T-helper 17 cell (primary cell): ENCODE data around the gene DDR2. TPM values are rescaled to one million over a fixed set of nuclear protein-coding genes. Genes with fewer than 3 reads are reported as not detected.

ENCODE experiments used
- ATAC-seq: fragments of 150-1000 bp; cut with Tn5 transposase; 2 replicates; pipeline ENCODE4 v1.10.0; 2021; ENCODE audit warnings: mild to moderate bottlenecking, moderate library complexity
- DNase-seq, 3 donors: peaks; one replicate each; pipeline versions ENCODE4 v3.0.0 to v3.0.0-alpha.2; 2020 to 2021
- H3K9me3 ChIP-seq: one replicate; pipeline ENCODE4 v1.7.0; 2013; ENCODE audit warnings: low read length, mild to moderate bottlenecking; ENCODE audit not compliant: control insufficient read depth, poor library complexity, severe bottlenecking
- H3K27ac Mint-ChIP-seq: one replicate; pipeline ENCODE4 v1.8.0; 2022; ENCODE audit warnings: mild to moderate bottlenecking, moderate library complexity, mixed read lengths
- H3K27me3 Mint-ChIP-seq: one replicate; pipeline ENCODE4 v1.8.0; 2022; ENCODE audit warnings: mixed read lengths
- H3K36me3 Mint-ChIP-seq: one replicate; pipeline ENCODE4 v1.8.0; 2022; ENCODE audit warnings: low read depth, mixed read lengths
- H3K4me1 Mint-ChIP-seq: one replicate; pipeline ENCODE4 v1.8.0; 2022; ENCODE audit warnings: mild to moderate bottlenecking, mixed read lengths
- H3K4me3 Mint-ChIP-seq: one replicate; pipeline ENCODE4 v1.8.0; 2022; ENCODE audit warnings: mild to moderate bottlenecking, moderate library complexity, mixed read lengths
- total RNA-seq, 4 donors: library from RNA in 2 of 4; stranded (reverse) in 2 of 4; gene quantifications; one replicate each; pipeline ENCODE4 v1.2.3 and lab custom pipeline; 2022 to 2026

The DDR2 gene
- total RNA-seq, 2 donors from 2014 or later, result 0.22 to 0.26 TPM

GRCh38 chr1:162616848-162617247 is 15.4 kb upstream of the DDR2 start:
- H3K27me3 Mint-ChIP-seq, result no peaks in the 10 kb centered on the region
- no peak for DNase-seq
- no peak overlapping the region for H3K4me3 Mint-ChIP-seq
- ATAC-seq, result no peak
- no peaks in the 10 kb centered on the region for H3K4me1 Mint-ChIP-seq
- no peaks in the 10 kb centered on the region for H3K9me3 ChIP-seq
- no peak overlapping the region for H3K27ac Mint-ChIP-seq
- H3K36me3 Mint-ChIP-seq, result no peaks in the 10 kb centered on the region

- Mint-ChIP-seq H3K36me3 (no peaks in the 10 kb centered on the region), H3K4me1 (no peaks in the 10 kb centered on the region), H3K27me3 (no peaks in the 10 kb centered on the region), H3K27ac (no peak overlapping the region), H3K4me3 (no peak overlapping the region)
- no peak for DNase-seq
- ATAC-seq, result no peak
- peaks cover 1% of the 10 kb centered on the region for H3K9me3 ChIP-seq
Observed at GRCh38 chr1:162617513-162617912, 14.8 kb upstream of the DDR2 start.

GRCh38 chr1:162619076-162619475 is 13.2 kb upstream of the DDR2 start:
- Mint-ChIP-seq H3K4me3 (no peak overlapping the region), H3K27me3 (peaks cover 7% of the 10 kb centered on the region), H3K36me3 (peaks cover 5% of the 10 kb centered on the region), H3K27ac (no peak overlapping the region), H3K4me1 (no peaks in the 10 kb centered on the region)
- no peak for ATAC-seq
- no peak for DNase-seq
- H3K9me3 ChIP-seq, result peaks cover 3% of the 10 kb centered on the region

GRCh38 chr1:162621256-162621655 is 11.0 kb upstream of the DDR2 start:
- H3K27ac Mint-ChIP-seq, result no peak overlapping the region
- ATAC-seq (no peak), DNase-seq (no peak)
- H3K4me1 Mint-ChIP-seq, result peaks cover 2% of the 10 kb centered on the region
- H3K4me3 Mint-ChIP-seq, result no peak overlapping the region
- peaks cover 28% of the 10 kb centered on the region for H3K27me3 Mint-ChIP-seq
- H3K9me3 ChIP-seq, result peaks cover 3% of the 10 kb centered on the region
- H3K36me3 Mint-ChIP-seq, result peaks cover 5% of the 10 kb centered on the region

GRCh38 chr1:162625679-162626078 is 6.6 kb upstream of the DDR2 start:
- H3K9me3 ChIP-seq, result peaks cover 3% of the 10 kb centered on the region
- H3K4me1 Mint-ChIP-seq, result peaks cover 5% of the 10 kb centered on the region
- H3K4me3 Mint-ChIP-seq, result no peak overlapping the region
- peaks cover 8% of the 10 kb centered on the region for H3K36me3 Mint-ChIP-seq
- DNase-seq, result no peak
- H3K27ac Mint-ChIP-seq, result no peak overlapping the region
- no peak for ATAC-seq
- H3K27me3 Mint-ChIP-seq, result peaks cover 61% of the 10 kb centered on the region

GRCh38 chr1:162626094-162626493 is 6.2 kb upstream of the DDR2 start:
- peaks cover 8% of the 10 kb centered on the region for H3K36me3 Mint-ChIP-seq
- H3K27ac Mint-ChIP-seq, result no peak overlapping the region
- ATAC-seq, result no peak
- H3K4me1 Mint-ChIP-seq, result peaks cover 5% of the 10 kb centered on the region
- no peak for DNase-seq
- H3K27me3 Mint-ChIP-seq, result peaks cover 62% of the 10 kb centered on the region
- H3K9me3 ChIP-seq, result peaks cover 3% of the 10 kb centered on the region
- H3K4me3 Mint-ChIP-seq, result no peak overlapping the region

GRCh38 chr1:162626761-162627160 is 5.5 kb upstream of the DDR2 start:
- Mint-ChIP-seq H3K27me3 (peaks cover 69% of the 10 kb centered on the region), H3K27ac (no peak overlapping the region), H3K4me3 (no peak overlapping the region), H3K4me1 (peaks cover 5% of the 10 kb centered on the region), H3K36me3 (peaks cover 8% of the 10 kb centered on the region)
- peaks cover 3% of the 10 kb centered on the region for H3K9me3 ChIP-seq
- DNase-seq (no peak), ATAC-seq (no peak)

- no peak for DNase-seq
- Mint-ChIP-seq H3K27me3 (peaks cover 74% of the 10 kb centered on the region), H3K4me3 (no peak overlapping the region), H3K4me1 (peaks cover 7% of the 10 kb centered on the region), H3K27ac (no peak overlapping the region), H3K36me3 (peaks cover 9% of the 10 kb centered on the region)
- no peak for ATAC-seq
- H3K9me3 ChIP-seq, result no peaks in the 10 kb centered on the region
Observed at GRCh38 chr1:162627662-162628296, 4.5 kb upstream of the DDR2 start.

GRCh38 chr1:162629077-162629627 is 3.1 kb upstream of the DDR2 start:
- H3K9me3 ChIP-seq, result no peaks in the 10 kb centered on the region
- Mint-ChIP-seq H3K4me3 (no peak overlapping the region), H3K4me1 (peaks cover 8% of the 10 kb centered on the region), H3K27ac (no peak overlapping the region), H3K27me3 (peaks cover 70% of the 10 kb centered on the region), H3K36me3 (peaks cover 5% of the 10 kb centered on the region)
- DNase-seq, result no peak
- ATAC-seq, result no peak

GRCh38 chr1:162629651-162630050 is 2.6 kb upstream of the DDR2 start:
- peaks cover 8% of the 10 kb centered on the region for H3K4me1 Mint-ChIP-seq
- no peak overlapping the region for H3K4me3 Mint-ChIP-seq
- no peak for ATAC-seq

GRCh38 chr1:162631546-162632191 is 595 bp upstream of the DDR2 start:
- Mint-ChIP-seq H3K27ac (no peak overlapping the region), H3K4me3 (no peak overlapping the region), H3K36me3 (peaks cover 8% of the 10 kb centered on the region), H3K27me3 (peaks cover 54% of the 10 kb centered on the region), H3K4me1 (peaks cover 6% of the 10 kb centered on the region)
- H3K9me3 ChIP-seq, result no peaks in the 10 kb centered on the region
- ATAC-seq (no peak), DNase-seq (no peak)

More at GRCh38 chr1:162629651-162630050, 2.6 kb upstream of the DDR2 start:
- Mint-ChIP-seq H3K27ac (no peak overlapping the region), H3K36me3 (peaks cover 5% of the 10 kb centered on the region), H3K27me3 (peaks cover 66% of the 10 kb centered on the region)
- H3K9me3 ChIP-seq, result no peaks in the 10 kb centered on the region
- DNase-seq, result no peak

- Mint-ChIP-seq H3K27me3 (peaks cover 45% of the 10 kb centered on the region), H3K27ac (no peak overlapping the region), H3K36me3 (peaks cover 8% of the 10 kb centered on the region), H3K4me1 (peaks cover 3% of the 10 kb centered on the region), H3K4me3 (no peak overlapping the region)
- DNase-seq (no peak), ATAC-seq (no peak)
- H3K9me3 ChIP-seq, result no peaks in the 10 kb centered on the region
Observed at GRCh38 chr1:162632698-162633080, 425 bp downstream of the DDR2 start.

GRCh38 chr1:162633081-162633762 is 958 bp downstream of the DDR2 start:
- H3K9me3 ChIP-seq, result no peaks in the 10 kb centered on the region
- no peak overlapping the region for H3K4me3 Mint-ChIP-seq
- H3K36me3 Mint-ChIP-seq, result peaks cover 8% of the 10 kb centered on the region
- H3K27ac Mint-ChIP-seq, result no peak overlapping the region
- DNase-seq, result no peak
- peaks cover 41% of the 10 kb centered on the region for H3K27me3 Mint-ChIP-seq
- peaks cover 3% of the 10 kb centered on the region for H3K4me1 Mint-ChIP-seq
- no peak for ATAC-seq
